Spleen (tissue), 7 donors: Measurements from ENCODE around the gene GAB4.

Experiments
- POLR2A ChIP-seq, 3 donors: fragments of 450-650 bp; IDR thresholded peaks; one replicate each; pipeline ENCODE4 v1.5.1; 2017; ENCODE audit warnings: antibody characterized with exemption in 3 of 3, mild to moderate bottlenecking in 1 of 3
- POLR2AphosphoS5 ChIP-seq, 3 donors: sonication (generic); formaldehyde crosslinking; IDR thresholded peaks; one replicate each; pipeline ENCODE4 v1.5.1; 2017; ENCODE audit warnings: antibody characterized with exemption in 3 of 3
- TF ChIP-seq, protein P1 (sequence below), 11 experiments: fragments of 200-600 bp in 7 of 11; fragments of 450-650 bp in 4 of 11; sonication (generic) in 4 of 11; IDR thresholded peaks in 8 of 11; conservative IDR thresholded peaks in 3 of 11; 1 replicate in 7 of 11; 2 replicates in 4 of 11; pipeline versions ENCODE4 v1.4.0 to v1.8.0; 2016 to 2021; ENCODE audit warnings: antibody characterized with exemption in 11 of 11, inconsistent platforms in 4 of 11, mild to moderate bottlenecking in 1 of 11
- donor health status: DM: no; HTN: no; CAD: no; lungs with moderate emphysema.
- donor health status: DM: no; HTN: no; CAD: no.
- donor health status: DM: no; HTN: no; CAD: no.

DNA sequence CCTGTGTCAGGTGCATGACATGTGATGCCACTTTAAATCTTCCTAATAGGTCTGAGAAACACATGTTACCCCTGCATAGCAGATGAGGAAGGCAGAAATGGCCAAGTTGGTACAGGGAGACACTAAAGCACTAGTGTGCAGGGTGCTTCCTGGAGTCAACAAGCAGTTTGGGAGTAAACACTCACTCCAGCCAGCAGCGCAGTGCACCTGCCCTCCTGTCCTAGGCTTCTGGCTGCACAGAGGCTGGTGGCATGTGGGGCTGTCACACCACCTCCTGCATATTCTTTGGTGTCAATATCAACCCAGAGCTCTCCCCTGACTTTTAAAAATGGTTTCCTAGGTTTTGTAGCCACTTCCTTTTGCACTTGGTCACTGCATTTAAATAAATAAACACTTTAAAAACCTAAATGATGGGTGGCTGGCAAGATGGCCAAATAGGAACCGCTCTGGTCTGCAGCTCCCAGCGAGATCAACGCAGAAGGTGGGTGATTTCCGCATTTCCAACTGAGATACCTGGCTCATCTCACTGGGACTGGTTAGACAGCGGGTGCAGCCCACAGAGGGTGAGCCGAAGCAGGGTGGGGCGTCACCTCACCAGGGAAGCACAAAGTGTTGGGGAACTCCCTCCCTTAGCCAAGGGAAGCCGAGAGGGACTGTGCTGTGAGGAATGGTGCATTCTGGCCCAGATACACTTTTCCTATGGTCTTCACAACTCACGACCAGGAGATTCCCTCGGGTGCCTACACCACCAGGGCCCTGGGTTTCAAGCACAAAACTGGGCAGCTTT is 33.5 kb downstream of the GAB4 start:
- TF ChIP-seq, protein P1, sequence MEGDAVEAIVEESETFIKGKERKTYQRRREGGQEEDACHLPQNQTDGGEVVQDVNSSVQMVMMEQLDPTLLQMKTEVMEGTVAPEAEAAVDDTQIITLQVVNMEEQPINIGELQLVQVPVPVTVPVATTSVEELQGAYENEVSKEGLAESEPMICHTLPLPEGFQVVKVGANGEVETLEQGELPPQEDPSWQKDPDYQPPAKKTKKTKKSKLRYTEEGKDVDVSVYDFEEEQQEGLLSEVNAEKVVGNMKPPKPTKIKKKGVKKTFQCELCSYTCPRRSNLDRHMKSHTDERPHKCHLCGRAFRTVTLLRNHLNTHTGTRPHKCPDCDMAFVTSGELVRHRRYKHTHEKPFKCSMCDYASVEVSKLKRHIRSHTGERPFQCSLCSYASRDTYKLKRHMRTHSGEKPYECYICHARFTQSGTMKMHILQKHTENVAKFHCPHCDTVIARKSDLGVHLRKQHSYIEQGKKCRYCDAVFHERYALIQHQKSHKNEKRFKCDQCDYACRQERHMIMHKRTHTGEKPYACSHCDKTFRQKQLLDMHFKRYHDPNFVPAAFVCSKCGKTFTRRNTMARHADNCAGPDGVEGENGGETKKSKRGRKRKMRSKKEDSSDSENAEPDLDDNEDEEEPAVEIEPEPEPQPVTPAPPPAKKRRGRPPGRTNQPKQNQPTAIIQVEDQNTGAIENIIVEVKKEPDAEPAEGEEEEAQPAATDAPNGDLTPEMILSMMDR (IDR thresholded peaks at IDR 0.05 in 8 of 11, conservative IDR thresholded peaks at IDR 0.05 in 3 of 11), result no peak
- TF ChIP-seq POLR2A (IDR thresholded peaks at IDR 0.05), result no peak
- no peak for TF ChIP-seq POLR2AphosphoS5 (IDR thresholded peaks at IDR 0.05)
